Dermis microvascular lymphatic vessel endothelial cell (primary cell): ENCODE data around the gene ISL1. TPM values are rescaled to one million over a fixed set of nuclear protein-coding genes. Genes with fewer than 3 reads are reported as not detected.

ENCODE experiments used
- DNase-seq, 2 donors: peaks; one replicate each; pipeline versions ENCODE4 v3.0.0 to v3.0.0-alpha.2; 2010; ENCODE audit warnings: low read depth in 2 of 2
- total RNA-seq: library from RNA; depleted of rRNA; stranded (reverse); fragments of >200 nt; gene quantifications from 2 replicates; pipeline ENCODE4 v1.2.1, GENCODE V29; 2014

The ISL1 gene
- not detected in 2 replicates for total RNA-seq

- DNase-seq = peak; percentile 41 to 71
Measured at GRCh38 chr5:51383131-51384121, at the start of gene ISL1. ISL1 (plus strand) TSS chr5:51383448; CDS start chr5:51383672, 224 bp downstream.

GRCh38 chr5:51336878-51337277 lies 46.4 kb upstream of the ISL1 start:
- no peak for DNase-seq

GRCh38 chr5:51345106-51345505 lies 38.1 kb upstream of the ISL1 start:
- DNase-seq = no peak

GRCh38 chr5:51347157-51347556 lies 36.1 kb upstream of the ISL1 start:
- DNase-seq = no peak

- DNase-seq = no peak
Measured at GRCh38 chr5:51347704-51348103, 35.5 kb upstream of the ISL1 start.

- no peak for DNase-seq
Measured at GRCh38 chr5:51371052-51371451, 12.2 kb upstream of the ISL1 start.

GRCh38 chr5:51373880-51374523 lies 9.2 kb upstream of the ISL1 start:
- no peak for DNase-seq

- no peak for DNase-seq
Measured at GRCh38 chr5:51375084-51375483, 8.2 kb upstream of the ISL1 start.

GRCh38 chr5:51376509-51376908 lies 6.7 kb upstream of the ISL1 start:
- no peak for DNase-seq

- DNase-seq = no peak
Measured at GRCh38 chr5:51377151-51378060, 5.8 kb upstream of the ISL1 start.

GRCh38 chr5:51378061-51378409 lies 5.2 kb upstream of the ISL1 start:
- DNase-seq = no peak

- no peak for DNase-seq
Measured at GRCh38 chr5:51378448-51379330, 4.6 kb upstream of the ISL1 start.

GRCh38 chr5:51379331-51379700 lies 3.9 kb upstream of the ISL1 start:
- DNase-seq = no peak

GRCh38 chr5:51380603-51381207 lies 2.5 kb upstream of the ISL1 start:
- DNase-seq = peak; percentile 15 to 34

GRCh38 chr5:51381761-51382474 lies 1.3 kb upstream of the ISL1 start:
- DNase-seq = no peak

GRCh38 chr5:51382521-51383130 lies 622 bp upstream of the ISL1 start:
- DNase-seq = no peak

- no peak for DNase-seq
Measured at GRCh38 chr5:51384281-51384840, 1.1 kb downstream of the ISL1 start.

GRCh38 chr5:51385216-51385615 lies 2.0 kb downstream of the ISL1 start:
- DNase-seq = no peak
